ENCODE data around the gene SFXN5.

GRCh38 chr2:73111073-73112025 is 39.8 kb upstream of the SFXN5 start:
- no peak for TF ChIP-seq POLR2A (IDR thresholded peaks at IDR 0.05)
- no peak for TF ChIP-seq CTCF (IDR thresholded peaks at IDR 0.05)

Data from Peyer's patch (tissue), 4 donors.